C4-2B (cell line): Measurements from ENCODE around the gene ZBED4.

Experiments used
- CTCF ChIP-seq: fragments of 450-650 bp; conservative IDR thresholded peaks from 2 replicates; pipeline ENCODE4 v1.5.1; 2017; ENCODE audit warnings: mild to moderate bottlenecking
- ZFX ChIP-seq: fragments of 450-650 bp; IDR thresholded peaks from 2 replicates; pipeline ENCODE4 v1.6.1; 2017

GRCh38 chr22:49825944-49826602 lies 27.6 kb upstream of the ZBED4 start:
- TF ChIP-seq CTCF (no peak), ZFX (no peak)
